ENCODE data around the gene SMIM5. TPM values are rescaled to one million over a fixed set of nuclear protein-coding genes. Genes with fewer than 3 reads are reported as not detected.

Gene SMIM5
- polyA plus RNA-seq, 1 donor from 2014 or later: 0.59 TPM

DNA sequence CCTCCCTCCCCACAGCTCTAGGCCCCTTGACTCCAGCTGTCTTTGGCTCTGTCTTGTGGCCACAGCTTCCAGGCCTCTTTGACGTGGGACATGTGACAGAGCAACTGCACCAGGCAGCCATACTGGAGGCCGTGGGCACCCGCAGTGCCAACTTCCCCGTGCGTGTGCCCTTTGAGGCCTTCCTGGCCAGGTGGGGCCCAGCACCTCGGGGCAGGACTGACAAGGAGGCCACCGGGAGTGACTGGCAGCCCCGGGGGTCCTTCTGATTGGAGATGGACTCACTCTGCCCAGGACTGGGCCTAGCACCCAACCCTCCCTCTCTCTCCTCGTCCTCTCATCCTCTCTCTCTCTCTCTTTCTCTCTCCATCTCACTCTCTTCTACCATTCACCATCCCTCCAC is 30.1 kb upstream of the SMIM5 start:
- Histone ChIP-seq H3K27me3 (ENCODE audit: insufficient read depth, low read depth, low read length) (no peaks in the 10 kb centered on the region), H3F3A (ENCODE audit: insufficient read depth, low read length, poor library complexity, severe bottlenecking) (no peaks in the 10 kb centered on the region), H3K79me2 (replicated peaks; ENCODE audit: insufficient read depth, low read length) (no peaks in the 10 kb centered on the region), H3K4me3 (ENCODE audit: low read length) (no peak overlapping the region), H3K9me3 (ENCODE audit: low read length) (no peaks in the 10 kb centered on the region), H3K4me2 (ENCODE audit: low read length) (no peak overlapping the region), H4K20me1 (ENCODE audit: insufficient read depth) (no peaks in the 10 kb centered on the region), H3K9me2 (ENCODE audit: insufficient read depth, low read length) (no peaks in the 10 kb centered on the region), H3K36me3 (ENCODE audit: insufficient read depth, low read length) (no peaks in the 10 kb centered on the region), H2AFZ (ENCODE audit: low read depth, low read length) (no peak overlapping the region), H3K27ac (ENCODE audit: low read length) (no peak overlapping the region), H3K9ac (ENCODE audit: low read length) (no peak overlapping the region)
- no peak for TF ChIP-seq MXI1 (conservative IDR thresholded peaks at IDR 0.05; ENCODE audit: poor library complexity, severe bottlenecking)
- TF ChIP-seq REST (IDR thresholded peaks at IDR 0.05; ENCODE audit: borderline replicate concordance): no peak

- H4K20me1 ChIP-seq (ENCODE audit: insufficient read depth): no peaks in the 10 kb centered on the region
- H2AFZ ChIP-seq (ENCODE audit: low read depth, low read length): no peak overlapping the region
- no peaks in the 10 kb centered on the region for H3K79me2 ChIP-seq (replicated peaks; ENCODE audit: insufficient read depth, low read length)
- H3K27me3 ChIP-seq (ENCODE audit: insufficient read depth, low read depth, low read length): no peaks in the 10 kb centered on the region
- no peaks in the 10 kb centered on the region for H3K9me3 ChIP-seq (ENCODE audit: low read length)
- H3K27ac ChIP-seq (ENCODE audit: low read length): no peak overlapping the region
- no peak overlapping the region for H3K4me3 ChIP-seq (ENCODE audit: low read length)
- no peak overlapping the region for H3K9ac ChIP-seq (ENCODE audit: low read length)
- H3K4me2 ChIP-seq (ENCODE audit: low read length): no peak overlapping the region
- no peaks in the 10 kb centered on the region for H3K36me3 ChIP-seq (ENCODE audit: insufficient read depth, low read length)
- H3F3A ChIP-seq (ENCODE audit: insufficient read depth, low read length, poor library complexity, severe bottlenecking): no peaks in the 10 kb centered on the region
- no peaks in the 10 kb centered on the region for H3K9me2 ChIP-seq (ENCODE audit: insufficient read depth, low read length)
- no peak for TF ChIP-seq MXI1 (conservative IDR thresholded peaks at IDR 0.05; ENCODE audit: poor library complexity, severe bottlenecking)
- TF ChIP-seq, protein P1, sequence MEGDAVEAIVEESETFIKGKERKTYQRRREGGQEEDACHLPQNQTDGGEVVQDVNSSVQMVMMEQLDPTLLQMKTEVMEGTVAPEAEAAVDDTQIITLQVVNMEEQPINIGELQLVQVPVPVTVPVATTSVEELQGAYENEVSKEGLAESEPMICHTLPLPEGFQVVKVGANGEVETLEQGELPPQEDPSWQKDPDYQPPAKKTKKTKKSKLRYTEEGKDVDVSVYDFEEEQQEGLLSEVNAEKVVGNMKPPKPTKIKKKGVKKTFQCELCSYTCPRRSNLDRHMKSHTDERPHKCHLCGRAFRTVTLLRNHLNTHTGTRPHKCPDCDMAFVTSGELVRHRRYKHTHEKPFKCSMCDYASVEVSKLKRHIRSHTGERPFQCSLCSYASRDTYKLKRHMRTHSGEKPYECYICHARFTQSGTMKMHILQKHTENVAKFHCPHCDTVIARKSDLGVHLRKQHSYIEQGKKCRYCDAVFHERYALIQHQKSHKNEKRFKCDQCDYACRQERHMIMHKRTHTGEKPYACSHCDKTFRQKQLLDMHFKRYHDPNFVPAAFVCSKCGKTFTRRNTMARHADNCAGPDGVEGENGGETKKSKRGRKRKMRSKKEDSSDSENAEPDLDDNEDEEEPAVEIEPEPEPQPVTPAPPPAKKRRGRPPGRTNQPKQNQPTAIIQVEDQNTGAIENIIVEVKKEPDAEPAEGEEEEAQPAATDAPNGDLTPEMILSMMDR (IDR thresholded peaks at IDR 0.05; ENCODE audit: poor library complexity, severe bottlenecking): no peak
- TF ChIP-seq EP300 (conservative IDR thresholded peaks at IDR 0.05; ENCODE audit: poor library complexity, severe bottlenecking): no peak
- no peak for TF ChIP-seq POLR2AphosphoS5 (IDR thresholded peaks at IDR 0.05)
- TF ChIP-seq RAD21 (conservative IDR thresholded peaks at IDR 0.05): no peak
- TF ChIP-seq SMC3 (conservative IDR thresholded peaks at IDR 0.05; ENCODE audit: poor library complexity): no peak
- TF ChIP-seq REST (IDR thresholded peaks at IDR 0.05; ENCODE audit: borderline replicate concordance): no peak
- TF ChIP-seq TAF1 (IDR thresholded peaks at IDR 0.05; ENCODE audit: low read depth): no peak
Observed at GRCh38 chr17:75604034-75604695, 29.1 kb upstream of the SMIM5 start.
